HL-60 (cell line): Measurements from ENCODE around the gene GRSF1.

Experiments
- DNase-seq, 2 experiments: peaks; one replicate each; pipeline ENCODE4 v3.0.0-alpha.2; 2010 to 2020; ENCODE audit warnings: low read depth in 1 of 2, low spot score in 1 of 2
- H3K27ac ChIP-seq: fragments of 250-450 bp; sonication (Bioruptor Pico); replicated peaks from 2 replicates; pipeline ENCODE4 v1.5.1; 2020; ENCODE audit warnings: mild to moderate bottlenecking, moderate library complexity
- H3K27me3 ChIP-seq: fragments of 250-450 bp; sonication (Bioruptor Pico); 2 replicates; pipeline ENCODE4 v1.5.1; 2021; ENCODE audit warnings: mild to moderate bottlenecking, moderate library complexity; ENCODE audit not compliant: insufficient read depth, poor library complexity, severe bottlenecking
- H3K4me3 ChIP-seq: replicated peaks from 2 replicates; pipeline ENCODE4 v1.5.1; 2011; ENCODE audit warnings: mild to moderate bottlenecking, control low read depth, low read length; ENCODE audit not compliant: insufficient read depth
- CTCF ChIP-seq: IDR thresholded peaks from one replicate; pipeline ENCODE4 v1.5.1; 2011; ENCODE audit warnings: low read length, control low read depth, inconsistent platforms; ENCODE audit not compliant: insufficient read depth
- GABPA ChIP-seq: IDR thresholded peaks from 2 replicates; pipeline ENCODE4 v1.6.1; 2012; ENCODE audit warnings: low read depth
- POLR2AphosphoS5 ChIP-seq: IDR thresholded peaks from 2 replicates; pipeline ENCODE4 v1.6.1; 2012; ENCODE audit warnings: low read depth
- REST ChIP-seq: IDR thresholded peaks from 2 replicates; pipeline ENCODE4 v1.6.1; 2012; ENCODE audit warnings: low read depth; ENCODE audit not compliant: insufficient replicate concordance
- SPI1 ChIP-seq: IDR thresholded peaks from 2 replicates; pipeline ENCODE4 v1.6.1; 2012; ENCODE audit warnings: low read depth, mild to moderate bottlenecking, borderline replicate concordance

GRSF1 gene

GRCh38 chr4:70863099-70863790, 23.6 kb upstream of the GRSF1 start:
- H3K27me3 ChIP-seq = no peaks in the 10 kb centered on the region
- no peak overlapping the region for H3K4me3 ChIP-seq
- no peak for DNase-seq
- TF ChIP-seq GABPA (no peak), SPI1 (no peak), CTCF (no peak), REST (no peak), POLR2AphosphoS5 (no peak)
- H3K27ac ChIP-seq = no peak overlapping the region

GRCh38 chr4:70859066-70859465, 19.4 kb upstream of the GRSF1 start:
- Histone ChIP-seq H3K4me3 (no peak overlapping the region), H3K27me3 (no peaks in the 10 kb centered on the region), H3K27ac (no peak overlapping the region)
- TF ChIP-seq CTCF (no peak), REST (no peak), SPI1 (no peak), GABPA (no peak), POLR2AphosphoS5 (no peak)
- no peak for DNase-seq

- DNase-seq = no peak
- no peak overlapping the region for H3K4me3 ChIP-seq
- no peak overlapping the region for H3K27ac ChIP-seq
- no peak for TF ChIP-seq GABPA
- no peak for TF ChIP-seq REST
- TF ChIP-seq SPI1 = no peak
- no peak for TF ChIP-seq POLR2AphosphoS5
- TF ChIP-seq CTCF = no peak
- H3K27me3 ChIP-seq = no peaks in the 10 kb centered on the region
These were observed 18.8 kb upstream of the GRSF1 start for GRCh38 chr4:70858454-70858853.
